H9 (cell line): Measurements from ENCODE around the gene ETV6. TPM values are rescaled to one million over a fixed set of nuclear protein-coding genes. Genes with fewer than 3 reads are reported as not detected.

Source experiments
- DNase-seq: peaks from one replicate; pipeline ENCODE4 v3.0.0-alpha.2; 2017
- H2AFZ ChIP-seq: one replicate; pipeline ENCODE4 v1.6.1; 2013; ENCODE audit warnings: mild to moderate bottlenecking, low read length, control low read depth, moderate library complexity
- H2AK5ac ChIP-seq: 2 replicates; pipeline ENCODE4 v1.6.1; 2013; ENCODE audit warnings: low read length, control low read depth, mixed read lengths; ENCODE audit not compliant: insufficient read length
- H2BK120ac ChIP-seq: one replicate; pipeline ENCODE4 v1.6.1; 2013; ENCODE audit warnings: low read depth, mild to moderate bottlenecking, low read length, control low read depth, inconsistent platforms; ENCODE audit not compliant: poor library complexity, severe bottlenecking
- H2BK12ac ChIP-seq: 2 replicates; pipeline ENCODE4 v1.6.1; 2013; ENCODE audit warnings: low read length, control low read depth, mixed read lengths, low read depth; ENCODE audit not compliant: insufficient read length
- H2BK15ac ChIP-seq: 2 replicates; pipeline ENCODE4 v1.6.1; 2013; ENCODE audit warnings: low read depth, low read length, control low read depth
- H2BK20ac ChIP-seq: one replicate; pipeline ENCODE4 v1.6.1; 2013; ENCODE audit warnings: low read depth, mild to moderate bottlenecking, low read length, control low read depth, inconsistent platforms; ENCODE audit not compliant: poor library complexity, severe bottlenecking
- H2BK5ac ChIP-seq: 2 replicates; pipeline ENCODE4 v1.6.1; 2013; ENCODE audit warnings: low read length, control low read depth, mixed read lengths; ENCODE audit not compliant: insufficient read length
- H3K14ac ChIP-seq: 2 replicates; pipeline ENCODE4 v1.6.1; 2013; ENCODE audit warnings: low read length, control low read depth; ENCODE audit not compliant: insufficient read depth
- H3K18ac ChIP-seq: 2 replicates; pipeline ENCODE4 v1.6.1; 2013; ENCODE audit warnings: low read depth, mild to moderate bottlenecking, mixed read lengths, low read length, control low read depth; ENCODE audit not compliant: insufficient read length
- H3K23ac ChIP-seq: 2 replicates; pipeline ENCODE4 v1.6.1; 2013; ENCODE audit warnings: low read length, control low read depth, mixed read lengths, low read depth; ENCODE audit not compliant: insufficient read length
- H3K23me2 ChIP-seq: 2 replicates; pipeline ENCODE4 v1.6.1; 2013; ENCODE audit warnings: low read depth, mild to moderate bottlenecking, mixed read lengths, low read length, control low read depth; ENCODE audit not compliant: insufficient read length, poor library complexity, severe bottlenecking
- H3K27ac ChIP-seq: 2 replicates; pipeline ENCODE4 v1.5.1; 2013; ENCODE audit warnings: low read length, control low read depth, mixed read lengths, low read depth; ENCODE audit not compliant: insufficient read length
- H3K27me3 ChIP-seq: 2 replicates; pipeline ENCODE4 v1.6.1; 2013; ENCODE audit warnings: low read length, control low read depth, inconsistent platforms; ENCODE audit not compliant: insufficient read depth
- H3K4ac ChIP-seq: 2 replicates; pipeline ENCODE4 v1.6.1; 2013; ENCODE audit warnings: low read depth, mild to moderate bottlenecking, control low read depth, inconsistent platforms, low read length, moderate library complexity
- H3K4me1 ChIP-seq: 2 replicates; pipeline ENCODE4 v1.6.1; 2013; ENCODE audit warnings: low read length, control low read depth, inconsistent platforms; ENCODE audit not compliant: insufficient read depth
- H3K4me2 ChIP-seq: 2 replicates; pipeline ENCODE4 v1.6.1; 2013; ENCODE audit warnings: low read length, control low read depth, mixed read lengths; ENCODE audit not compliant: insufficient read length, insufficient read depth
- H3K56ac ChIP-seq: 2 replicates; pipeline ENCODE4 v1.6.1; 2013; ENCODE audit warnings: low read depth, mild to moderate bottlenecking, mixed read lengths, low read length, control low read depth; ENCODE audit not compliant: insufficient read length
- H3K79me1 ChIP-seq: 2 replicates; pipeline ENCODE4 v1.6.1; 2013; ENCODE audit warnings: low read depth, mild to moderate bottlenecking, moderate library complexity, low read length, control low read depth, inconsistent platforms; ENCODE audit not compliant: insufficient read depth, poor library complexity, severe bottlenecking
- H3K79me2 ChIP-seq: 2 replicates; pipeline ENCODE4 v1.6.1; 2013; ENCODE audit warnings: low read length, control low read depth, inconsistent platforms; ENCODE audit not compliant: insufficient read depth
- H3K9ac ChIP-seq: 2 replicates; pipeline ENCODE4 v1.6.1; 2013; ENCODE audit warnings: low read length, control low read depth, mixed read lengths; ENCODE audit not compliant: insufficient read length; ENCODE audit errors: extremely low read depth
- H3K9me3 ChIP-seq: one replicate; pipeline ENCODE4 v1.6.1; 2013; ENCODE audit warnings: low read depth, low read length, inconsistent platforms; ENCODE audit not compliant: control insufficient read depth
- H3T11ph ChIP-seq: one replicate; pipeline ENCODE4 v1.6.1; 2013; ENCODE audit warnings: mild to moderate bottlenecking, low read length, control low read depth, inconsistent platforms
- H4K20me1 ChIP-seq: one replicate; pipeline ENCODE4 v1.6.1; 2013; ENCODE audit not compliant: control insufficient read depth, insufficient read length, insufficient read depth
- H4K5ac ChIP-seq: 2 replicates; pipeline ENCODE4 v1.6.1; 2013; ENCODE audit warnings: low read depth, mild to moderate bottlenecking, mixed read lengths, low read length, control low read depth; ENCODE audit not compliant: insufficient read length
- H4K8ac ChIP-seq: replicated peaks from 2 replicates; pipeline ENCODE4 v1.6.1; 2013; ENCODE audit warnings: low read length, control low read depth, mixed read lengths, low read depth; ENCODE audit not compliant: insufficient read length
- H4K91ac ChIP-seq: 2 replicates; pipeline ENCODE4 v1.6.1; 2013; ENCODE audit warnings: low read depth, mild to moderate bottlenecking, moderate library complexity, mixed read lengths, low read length, control low read depth; ENCODE audit not compliant: insufficient read length
- H3K27ac Mint-ChIP-seq, 3 experiments: 2 replicates in 2 of 3; 3 replicates in 1 of 3; pipeline ENCODE4 v1.8.0; 2020 to 2021; ENCODE audit warnings: mixed read lengths in 3 of 3, mild to moderate bottlenecking in 1 of 3, moderate library complexity in 1 of 3
- H3K27me3 Mint-ChIP-seq: 2 replicates; pipeline ENCODE4 v1.8.0; 2021; ENCODE audit warnings: low read depth, mild to moderate bottlenecking, moderate library complexity, mixed read lengths
- H3K36me3 Mint-ChIP-seq, 3 experiments: 2 replicates in 2 of 3; 3 replicates in 1 of 3; pipeline ENCODE4 v1.8.0; 2020 to 2021; ENCODE audit warnings: low read depth in 3 of 3, mixed read lengths in 3 of 3; ENCODE audit not compliant: insufficient read depth in 1 of 3
- H3K4me1 Mint-ChIP-seq, 2 experiments: 2 replicates each; pipeline ENCODE4 v1.8.0; 2020; ENCODE audit warnings: mixed read lengths in 2 of 2
- H3K4me3 Mint-ChIP-seq, 2 experiments: 2 replicates in 1 of 2; 3 replicates in 1 of 2; pipeline ENCODE4 v1.8.0; 2020 to 2021; ENCODE audit warnings: mild to moderate bottlenecking in 2 of 2, mixed read lengths in 2 of 2, moderate library complexity in 1 of 2
- H3K9me3 Mint-ChIP-seq, 2 experiments: 2 replicates in 1 of 2; 3 replicates in 1 of 2; pipeline ENCODE4 v1.8.0; 2020; ENCODE audit warnings: mild to moderate bottlenecking in 2 of 2, mixed read lengths in 2 of 2, moderate library complexity in 1 of 2
- CTCF ChIP-seq: fragments of 200-600 bp; sonication (generic); conservative IDR thresholded peaks from 3 replicates; pipeline ENCODE4 v1.8.0; 2021; ENCODE audit warnings: antibody characterized with exemption, mild to moderate bottlenecking
- WGBS: extraction: QIAGEN DNeasy Blood & Tissue Kit; methylation state at CpG from one replicate; pipeline ENCODE4 v1.1.7; 2013; ENCODE audit warnings: missing lambda C conversion rate, low lambda C conversion rate, mixed read lengths; ENCODE audit not compliant: insufficient read length; ENCODE audit errors: extremely low coverage; 5-methylcytosine and 5-hydroxymethylcytosine counted together
- total RNA-seq: library from RNA; stranded (reverse); gene quantifications from 2 replicates; pipeline ENCODE4 v1.2.1, GENCODE V29; 2021

ETV6 gene
- total RNA-seq, 1 experiment from 2014 or later: 28.7 TPM

- peak overlapping the region in 1 of 2 experiments; percentile 52; a peak in 1 of 5 replicates for H3K4me3 Mint-ChIP-seq
- Histone ChIP-seq H4K8ac (no peak overlapping the region), H3T11ph (no peak overlapping the region), H2BK12ac (no peak overlapping the region), H3K14ac (0 out of 2 replicates have a peak overlapping the region, but pooled peaks have one; percentile 53), H3K79me2 (peaks cover 9% of the 10 kb centered on the region; the same call in 1 of the 2 replicates), H3K4me1 (peaks cover 21% of the 10 kb centered on the region; the same call in 1 of the 2 replicates), H3K23me2 (peaks cover 13% of the 10 kb centered on the region), H4K91ac (no peak overlapping the region), H3K18ac (no peak overlapping the region), H3K56ac (no peak overlapping the region), H2BK20ac (no peak overlapping the region), H3K79me1 (no peaks in the 10 kb centered on the region), H2AK5ac (no peak overlapping the region), H3K4me2 (no peak overlapping the region), H3K4ac (no peak overlapping the region), H3K23ac (no peak overlapping the region), H3K9me3 (no peaks in the 10 kb centered on the region), H3K27ac (no peak overlapping the region), H2AFZ (no peak overlapping the region), H2BK5ac (no peak overlapping the region), H3K9ac (no peak overlapping the region), H3K27me3 (no peaks in the 10 kb centered on the region), H4K5ac (no peak overlapping the region), H2BK120ac (no peak overlapping the region), H2BK15ac (no peak overlapping the region), H4K20me1 (no peaks in the 10 kb centered on the region)
- TF ChIP-seq CTCF: no peak
- peaks cover 47 to 57% of the 10 kb centered on the region in 2 experiments for H3K4me1 Mint-ChIP-seq
- H3K27ac Mint-ChIP-seq: peak overlapping the region in 2 of 3 experiments; percentile 85 to 86; a peak in 5 of 7 replicates
- H3K9me3 Mint-ChIP-seq: no peaks in the 10 kb centered on the region
- WGBS: no CpG with 5 or more reads among the region's 7 CpGs
- no peaks in the 10 kb centered on the region for H3K27me3 Mint-ChIP-seq
- no peak for DNase-seq
- no peaks in the 10 kb centered on the region for H3K36me3 Mint-ChIP-seq
Observed at GRCh38 chr12:11653215-11653753, 3.8 kb downstream of the ETV6 start.
